DND-41 (cell line): ENCODE results near the gene PNMA6F.
"Not testable (repeated sequence)": the region's sequence is repeated elsewhere in the genome, so short reads cannot be mapped to it uniquely, and the experiment has no call there.

Source experiments
- CTCF ChIP-seq: IDR thresholded peaks from 2 replicates; pipeline ENCODE4 v1.5.1; 2012; ENCODE audit warnings: borderline replicate concordance, low read length, moderate library complexity, mild to moderate bottlenecking; ENCODE audit not compliant: poor library complexity, severe bottlenecking; ENCODE audit errors: extremely low read depth
- EZH2 ChIP-seq: IDR thresholded peaks from 3 replicates; pipeline ENCODE4 v1.6.1; 2012; ENCODE audit warnings: borderline replicate concordance, low read depth, mild to moderate bottlenecking, moderate library complexity, low read length, inconsistent platforms; ENCODE audit not compliant: severe bottlenecking

GRCh38 chrX:153285678-153286077, 35.9 kb downstream of the PNMA6F start:
- TF ChIP-seq EZH2, CTCF: not testable (repeated sequence)
